ENCODE measurements around the gene DUSP22. TPM values are rescaled to one million over a fixed set of nuclear protein-coding genes. Genes with fewer than 3 reads are reported as not detected.
A peak's percentile ranks its signal among the peaks of the same experiment; 100 is the strongest.

The DUSP22 gene
- total and polyA plus RNA-seq, 4 donors: 28.2 to 42.3 (median 29.7) TPM

GRCh38 chr6:361411-362132 lies 69.3 kb downstream of the DUSP22 start:
- Histone ChIP-seq H3K27ac (ENCODE audit: low read depth, low read length) (no peak overlapping the region), H3K9me3 (ENCODE audit: control insufficient read depth, insufficient read depth, low read length) (no peaks in the 10 kb centered on the region), H3K4me3 (ENCODE audit: low read depth, low read length) (no peak overlapping the region), H3K36me3 (ENCODE audit: control insufficient read depth, insufficient read depth, low read length) (no peaks in the 10 kb centered on the region), H3K4me1 (ENCODE audit: control insufficient read depth, insufficient read depth, low read length) (peaks cover 7% of the 10 kb centered on the region), H3K27me3 (ENCODE audit: control insufficient read depth, insufficient read depth, low read length) (no peaks in the 10 kb centered on the region)
- DNase-seq (ENCODE audit: low read depth in 4 of 6, low spot score in 6 of 6): no peak
- 79% methylated on average over 16 of the region's 16 CpGs for WGBS (ENCODE audit: insufficient coverage)

GRCh38 chr6:362231-362923 lies 70.1 kb downstream of the DUSP22 start:
- Histone ChIP-seq H3K27ac (ENCODE audit: low read depth, low read length) (no peak overlapping the region), H3K9me3 (ENCODE audit: control insufficient read depth, insufficient read depth, low read length) (no peaks in the 10 kb centered on the region)

GRCh38 chr6:362924-363249 lies 70.6 kb downstream of the DUSP22 start:
- WGBS (ENCODE audit: insufficient coverage): 75% methylated on average over 5 of the region's 5 CpGs
- Histone ChIP-seq H3K4me3 (ENCODE audit: low read depth, low read length) (no peak overlapping the region), H3K9me3 (ENCODE audit: control insufficient read depth, insufficient read depth, low read length) (no peaks in the 10 kb centered on the region), H3K27me3 (ENCODE audit: control insufficient read depth, insufficient read depth, low read length) (no peaks in the 10 kb centered on the region), H3K27ac (ENCODE audit: low read depth, low read length) (no peak overlapping the region), H3K4me1 (ENCODE audit: control insufficient read depth, insufficient read depth, low read length) (peaks cover 10% of the 10 kb centered on the region), H3K36me3 (ENCODE audit: control insufficient read depth, insufficient read depth, low read length) (no peaks in the 10 kb centered on the region)
- no peak for DNase-seq (ENCODE audit: low read depth in 4 of 6, low spot score in 6 of 6)

More at GRCh38 chr6:362231-362923, 70.1 kb downstream of the DUSP22 start:
- Histone ChIP-seq H3K36me3 (ENCODE audit: control insufficient read depth, insufficient read depth, low read length) (no peaks in the 10 kb centered on the region), H3K4me1 (ENCODE audit: control insufficient read depth, insufficient read depth, low read length) (peaks cover 10% of the 10 kb centered on the region), H3K4me3 (ENCODE audit: low read depth, low read length) (no peak overlapping the region), H3K27me3 (ENCODE audit: control insufficient read depth, insufficient read depth, low read length) (no peaks in the 10 kb centered on the region)
- WGBS (ENCODE audit: insufficient coverage): 80% methylated on average over 12 of the region's 14 CpGs
- no peak for DNase-seq (ENCODE audit: low read depth in 4 of 6, low spot score in 6 of 6)

GRCh38 chr6:363291-363690 lies 71.0 kb downstream of the DUSP22 start:
- H3K4me3 ChIP-seq (ENCODE audit: low read depth, low read length): no peak overlapping the region
- H3K9me3 ChIP-seq (ENCODE audit: control insufficient read depth, insufficient read depth, low read length): no peaks in the 10 kb centered on the region
- DNase-seq (ENCODE audit: low read depth in 4 of 6, low spot score in 6 of 6): no peak
- no peaks in the 10 kb centered on the region for H3K27me3 ChIP-seq (ENCODE audit: control insufficient read depth, insufficient read depth, low read length)
- H3K27ac ChIP-seq (ENCODE audit: low read depth, low read length): no peak overlapping the region
- peaks cover 10% of the 10 kb centered on the region for H3K4me1 ChIP-seq (ENCODE audit: control insufficient read depth, insufficient read depth, low read length)
- H3K36me3 ChIP-seq (ENCODE audit: control insufficient read depth, insufficient read depth, low read length): no peaks in the 10 kb centered on the region
- WGBS (ENCODE audit: insufficient coverage): 90% methylated on average over 12 of the region's 12 CpGs

GRCh38 chr6:363909-364308 lies 71.6 kb downstream of the DUSP22 start:
- no peak overlapping the region for H3K27ac ChIP-seq (ENCODE audit: low read depth, low read length)
- no peaks in the 10 kb centered on the region for H3K36me3 ChIP-seq (ENCODE audit: control insufficient read depth, insufficient read depth, low read length)
- H3K4me3 ChIP-seq (ENCODE audit: low read depth, low read length): no peak overlapping the region
- DNase-seq (ENCODE audit: low read depth in 4 of 6, low spot score in 6 of 6): no peak
- no peaks in the 10 kb centered on the region for H3K27me3 ChIP-seq (ENCODE audit: control insufficient read depth, insufficient read depth, low read length)
- H3K4me1 ChIP-seq (ENCODE audit: control insufficient read depth, insufficient read depth, low read length): peaks cover 7% of the 10 kb centered on the region
- H3K9me3 ChIP-seq (ENCODE audit: control insufficient read depth, insufficient read depth, low read length): no peaks in the 10 kb centered on the region
- WGBS (ENCODE audit: insufficient coverage): 92% methylated on average over 13 of the region's 13 CpGs

GRCh38 chr6:364609-365540 lies 72.6 kb downstream of the DUSP22 start:
- H3K36me3 ChIP-seq (ENCODE audit: control insufficient read depth, insufficient read depth, low read length): no peaks in the 10 kb centered on the region
- H3K4me1 ChIP-seq (ENCODE audit: control insufficient read depth, insufficient read depth, low read length): peaks cover 7% of the 10 kb centered on the region
- H3K27me3 ChIP-seq (ENCODE audit: control insufficient read depth, insufficient read depth, low read length): no peaks in the 10 kb centered on the region
- no peaks in the 10 kb centered on the region for H3K9me3 ChIP-seq (ENCODE audit: control insufficient read depth, insufficient read depth, low read length)
- 76% methylated on average over 8 of the region's 11 CpGs for WGBS (ENCODE audit: insufficient coverage)
- H3K4me3 ChIP-seq (ENCODE audit: low read depth, low read length): no peak overlapping the region
- no peak overlapping the region for H3K27ac ChIP-seq (ENCODE audit: low read depth, low read length)
- no peak for DNase-seq (ENCODE audit: low read depth in 4 of 6, low spot score in 6 of 6)

- no peaks in the 10 kb centered on the region for H3K27me3 ChIP-seq (ENCODE audit: control insufficient read depth, insufficient read depth, low read length)
- WGBS (ENCODE audit: insufficient coverage): 80% methylated on average over 6 of the region's 6 CpGs
- H3K27ac ChIP-seq (ENCODE audit: low read depth, low read length): no peak overlapping the region
- no peaks in the 10 kb centered on the region for H3K36me3 ChIP-seq (ENCODE audit: control insufficient read depth, insufficient read depth, low read length)
- H3K4me3 ChIP-seq (ENCODE audit: low read depth, low read length): no peak overlapping the region
- peaks cover 6% of the 10 kb centered on the region for H3K4me1 ChIP-seq (ENCODE audit: control insufficient read depth, insufficient read depth, low read length)
- DNase-seq (ENCODE audit: low read depth in 4 of 6, low spot score in 6 of 6): no peak
- H3K9me3 ChIP-seq (ENCODE audit: control insufficient read depth, insufficient read depth, low read length): no peaks in the 10 kb centered on the region
These were observed 73.5 kb downstream of the DUSP22 start for GRCh38 chr6:365835-366234.

- H3K27me3 ChIP-seq (ENCODE audit: control insufficient read depth, insufficient read depth, low read length): no peaks in the 10 kb centered on the region
- H3K27ac ChIP-seq (ENCODE audit: low read depth, low read length): no peak overlapping the region
- H3K9me3 ChIP-seq (ENCODE audit: control insufficient read depth, insufficient read depth, low read length): no peaks in the 10 kb centered on the region
- no peaks in the 10 kb centered on the region for H3K36me3 ChIP-seq (ENCODE audit: control insufficient read depth, insufficient read depth, low read length)
- H3K4me1 ChIP-seq (ENCODE audit: control insufficient read depth, insufficient read depth, low read length): peaks cover 3% of the 10 kb centered on the region
- DNase-seq (ENCODE audit: low read depth in 4 of 6, low spot score in 6 of 6): peak in 2 of 6 donors; percentile 32 to 69
- H3K4me3 ChIP-seq (ENCODE audit: low read depth, low read length): no peak overlapping the region
- WGBS (ENCODE audit: insufficient coverage): 61% methylated on average over 14 of the region's 19 CpGs
These were observed 74.4 kb downstream of the DUSP22 start for GRCh38 chr6:366389-367297.

GRCh38 chr6:367298-367794 lies 75.1 kb downstream of the DUSP22 start:
- Histone ChIP-seq H3K9me3 (ENCODE audit: control insufficient read depth, insufficient read depth, low read length) (no peaks in the 10 kb centered on the region), H3K4me3 (ENCODE audit: low read depth, low read length) (no peak overlapping the region), H3K27me3 (ENCODE audit: control insufficient read depth, insufficient read depth, low read length) (peaks cover 4% of the 10 kb centered on the region), H3K27ac (ENCODE audit: low read depth, low read length) (no peak overlapping the region), H3K4me1 (ENCODE audit: control insufficient read depth, insufficient read depth, low read length) (peaks cover 3% of the 10 kb centered on the region), H3K36me3 (ENCODE audit: control insufficient read depth, insufficient read depth, low read length) (no peaks in the 10 kb centered on the region)
- DNase-seq (ENCODE audit: low read depth in 4 of 6, low spot score in 6 of 6): no peak
- WGBS (ENCODE audit: insufficient coverage): 81% methylated on average over 8 of the region's 8 CpGs
